ENCODE results near the gene GSK3B.

GRCh38 chr3:119902061-119902460 is 192.2 kb downstream of the GSK3B start:
- TF ChIP-seq CTCF (IDR thresholded peaks at IDR 0.05): no peak
- no peak for TF ChIP-seq POLR2A (IDR thresholded peaks at IDR 0.05)

All from thyroid gland (tissue), 4 donors.